ENCODE measurements around the gene P2RY14. TPM values are rescaled to one million over a fixed set of nuclear protein-coding genes. Genes with fewer than 3 reads are reported as not detected.

The P2RY14 gene
- total RNA-seq, 1 donor from 2014 or later: 0.88 TPM

- ATAC-seq: no peak
These were observed 102.4 kb downstream of the P2RY14 start for GRCh38 chr3:151175952-151176351.

GRCh38 chr3:151174351-151174750 lies 104.0 kb downstream of the P2RY14 start:
- no peak for ATAC-seq

- no peak for ATAC-seq
These were observed 107.1 kb downstream of the P2RY14 start for GRCh38 chr3:151171145-151171757.

- ATAC-seq: peak; percentile 26
These were observed 108.2 kb downstream of the P2RY14 start for GRCh38 chr3:151169948-151170679.

- ATAC-seq: peak; percentile 41
These were observed 108.9 kb downstream of the P2RY14 start for GRCh38 chr3:151169262-151169947.

GRCh38 chr3:151168269-151169094 lies 109.9 kb downstream of the P2RY14 start:
- peak; percentile 83 for ATAC-seq

GRCh38 chr3:151166161-151166560 lies 112.2 kb downstream of the P2RY14 start:
- no peak for ATAC-seq

GRCh38 chr3:151165226-151165625 lies 113.1 kb downstream of the P2RY14 start:
- no peak for ATAC-seq

Other genes starting within 250 kb of the P2RY14 start
- gene MED12L, start 192.9 kb downstream of the P2RY14 start, total RNA-seq: 0.32 TPM
- gene GPR171, start 75.3 kb downstream of the P2RY14 start, total RNA-seq: 0.32 TPM
- 36.8 TPM for gene GPR87, start 38.3 kb upstream of the P2RY14 start, total RNA-seq
- 0.28 TPM for gene P2RY13, start 51.0 kb upstream of the P2RY14 start, total RNA-seq
- gene P2RY12, start 106.2 kb upstream of the P2RY14 start, total RNA-seq: not detected
- 0.20 TPM for gene IGSF10, start 182.5 kb upstream of the P2RY14 start, total RNA-seq